Neural cell (in vitro differentiated cells): Measurements from ENCODE around the gene SLC16A12. TPM values are rescaled to one million over a fixed set of nuclear protein-coding genes. Genes with fewer than 3 reads are reported as not detected.
"Not testable (repeated sequence)": the region's sequence is repeated elsewhere in the genome, so short reads cannot be mapped to it uniquely, and the experiment has no call there.

Experiments
- H2AFZ ChIP-seq: fragments of 200-600, 300-800 bp; sonication (generic), shearing (Covaris generic); 2 replicates; pipeline ENCODE4 v1.6.0; 2014; ENCODE audit warnings: low read depth, mild to moderate bottlenecking, antibody characterized with exemption, low read length, moderate library complexity
- H3F3A ChIP-seq: fragments of 200-600 bp; shearing (Covaris generic); 2 replicates; pipeline ENCODE4 v1.6.1; 2016; ENCODE audit warnings: mild to moderate bottlenecking, moderate library complexity, mixed read lengths, antibody characterized with exemption, low read length; ENCODE audit not compliant: insufficient read depth, poor library complexity, severe bottlenecking
- H3K27ac ChIP-seq: fragments of 200-600, 300-800 bp; sonication (generic), shearing (Covaris generic); 2 replicates; pipeline ENCODE4 v1.5.1; 2014; ENCODE audit warnings: mild to moderate bottlenecking, low read length, moderate library complexity
- H3K27me3 ChIP-seq: fragments of 300-800, 200-600 bp; sonication (generic), shearing (Covaris generic); 2 replicates; pipeline ENCODE4 v1.6.0; 2014; ENCODE audit warnings: mild to moderate bottlenecking, low read depth, low read length, moderate library complexity; ENCODE audit not compliant: insufficient read depth
- H3K36me3 ChIP-seq: fragments of 300-800, 200-600 bp; sonication (generic), shearing (Covaris generic); 2 replicates; pipeline ENCODE4 v1.5.1; 2014; ENCODE audit warnings: mild to moderate bottlenecking, antibody characterized with exemption, low read length, moderate library complexity; ENCODE audit not compliant: insufficient read depth
- H3K4me2 ChIP-seq: fragments of 300-800, 200-600 bp; sonication (generic), shearing (Covaris generic); 2 replicates; pipeline ENCODE4 v1.6.0; 2014; ENCODE audit warnings: mild to moderate bottlenecking, low read length
- H3K4me3 ChIP-seq: fragments of 300-800, 200-600 bp; sonication (generic), shearing (Covaris generic); 2 replicates; pipeline ENCODE4 v1.5.1; 2014; ENCODE audit warnings: mild to moderate bottlenecking, low read length, moderate library complexity
- H3K79me2 ChIP-seq: fragments of 200-600 bp; shearing (Covaris generic); replicated peaks from 2 replicates; pipeline ENCODE4 v1.6.0; 2014; ENCODE audit warnings: mild to moderate bottlenecking, low read length, moderate library complexity; ENCODE audit not compliant: insufficient read depth
- H3K9ac ChIP-seq: fragments of 300-800, 200-600 bp; sonication (generic), shearing (Covaris generic); 2 replicates; pipeline ENCODE4 v1.6.1; 2016; ENCODE audit warnings: mild to moderate bottlenecking, low read length, mixed read lengths
- H3K9me2 ChIP-seq: fragments of 200-600 bp; shearing (Covaris generic); 2 replicates; pipeline ENCODE4 v1.6.1; 2016; ENCODE audit warnings: mild to moderate bottlenecking, low read length, mixed read lengths; ENCODE audit not compliant: insufficient read depth
- H3K9me3 ChIP-seq: fragments of 200-600, 300-800 bp; sonication (generic), shearing (Covaris generic); 2 replicates; pipeline ENCODE4 v1.6.1; 2016; ENCODE audit warnings: mild to moderate bottlenecking, mixed run types, low read length, moderate library complexity, mixed read lengths
- H4K20me1 ChIP-seq: fragments of 200-600 bp; shearing (Covaris generic); 2 replicates; pipeline ENCODE4 v1.6.1; 2016; ENCODE audit warnings: mild to moderate bottlenecking, mixed run types; ENCODE audit not compliant: insufficient read depth
- EP300 ChIP-seq: fragments of 450-650 bp; conservative IDR thresholded peaks from 2 replicates; pipeline ENCODE4 v1.6.1; 2014; ENCODE audit warnings: antibody characterized with exemption, mild to moderate bottlenecking, moderate library complexity; ENCODE audit not compliant: poor library complexity, severe bottlenecking
- EZH2 ChIP-seq: fragments of 200-600, 300-800 bp; shearing (Covaris generic), sonication (generic); IDR thresholded peaks from 2 replicates; pipeline ENCODE4 v1.6.1; 2014; ENCODE audit warnings: antibody characterized with exemption, low read length, borderline replicate concordance, mild to moderate bottlenecking; ENCODE audit not compliant: insufficient read depth, poor library complexity, severe bottlenecking
- MXI1 ChIP-seq: fragments of 450-650 bp; conservative IDR thresholded peaks from 2 replicates; pipeline ENCODE4 v1.6.1; 2014; ENCODE audit warnings: antibody characterized with exemption, mild to moderate bottlenecking; ENCODE audit not compliant: poor library complexity, severe bottlenecking
- POLR2AphosphoS5 ChIP-seq: IDR thresholded peaks from 2 replicates; pipeline ENCODE4 v1.6.1; 2012
- RAD21 ChIP-seq: fragments of 450-650 bp; conservative IDR thresholded peaks from 2 replicates; pipeline ENCODE4 v1.6.1; 2014; ENCODE audit warnings: antibody characterized with exemption, mild to moderate bottlenecking, moderate library complexity
- SMC3 ChIP-seq: fragments of 450-650 bp; conservative IDR thresholded peaks from 2 replicates; pipeline ENCODE4 v1.6.1; 2014; ENCODE audit warnings: antibody characterized with exemption, mild to moderate bottlenecking, moderate library complexity; ENCODE audit not compliant: poor library complexity
- TAF1 ChIP-seq: IDR thresholded peaks from 2 replicates; pipeline ENCODE4 v1.6.1; 2012; ENCODE audit warnings: low read depth
- polyA plus RNA-seq: library from polyadenylated mRNA; depleted of rRNA; stranded (reverse); fragments of >200 nt; gene quantifications from 2 replicates; pipeline ENCODE4 v1.2.3, GENCODE V29; 2014
- TF ChIP-seq, protein P1 (sequence below): fragments of 450-650 bp; IDR thresholded peaks from 2 replicates; pipeline ENCODE4 v1.5.1; 2014; ENCODE audit warnings: antibody characterized with exemption, mild to moderate bottlenecking, moderate library complexity; ENCODE audit not compliant: poor library complexity, severe bottlenecking
- TF ChIP-seq, protein P2 (sequence below): IDR thresholded peaks from 2 replicates; pipeline ENCODE4 v1.6.1; 2012; ENCODE audit warnings: borderline replicate concordance

The SLC16A12 gene
- polyA plus RNA-seq, 1 donor from 2014 or later: 0.04 TPM

DNA sequence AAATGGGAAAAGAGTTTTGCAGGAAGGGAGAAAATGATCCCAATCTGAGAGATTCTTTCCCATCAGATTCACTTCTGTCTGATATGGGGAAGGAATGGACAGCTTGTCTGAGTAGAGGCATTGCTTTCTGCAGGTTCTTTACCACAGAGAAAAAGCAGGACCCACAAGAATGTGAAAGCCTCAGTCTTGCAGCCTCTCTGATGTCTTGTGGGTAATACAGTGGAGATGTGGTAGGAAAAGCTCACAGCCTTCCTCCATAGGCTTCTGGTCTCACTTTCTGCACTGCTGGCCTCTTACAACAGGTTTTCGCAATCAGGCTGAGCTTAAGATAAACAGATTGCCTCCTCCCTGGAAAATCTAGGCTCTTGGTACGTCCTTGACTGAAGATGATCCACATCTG, 142.4 kb downstream of the SLC16A12 start:
- H3K36me3 ChIP-seq: no peaks in the 10 kb centered on the region
- no peaks in the 10 kb centered on the region for H4K20me1 ChIP-seq
- no peak overlapping the region for H3K4me2 ChIP-seq
- H3K9ac ChIP-seq: no peak overlapping the region
- H3K79me2 ChIP-seq: no peaks in the 10 kb centered on the region
- H3K9me2 ChIP-seq: no peaks in the 10 kb centered on the region
- H2AFZ ChIP-seq: no peak overlapping the region
- H3F3A ChIP-seq: no peaks in the 10 kb centered on the region
- no peak overlapping the region for H3K4me3 ChIP-seq
- no peaks in the 10 kb centered on the region for H3K9me3 ChIP-seq
- H3K27ac ChIP-seq: no peak overlapping the region
- no peak for TF ChIP-seq RAD21
- no peak for TF ChIP-seq EZH2
- TF ChIP-seq TAF1: no peak
- TF ChIP-seq EP300: no peak
- H3K27me3 ChIP-seq: no peaks in the 10 kb centered on the region

DNA sequence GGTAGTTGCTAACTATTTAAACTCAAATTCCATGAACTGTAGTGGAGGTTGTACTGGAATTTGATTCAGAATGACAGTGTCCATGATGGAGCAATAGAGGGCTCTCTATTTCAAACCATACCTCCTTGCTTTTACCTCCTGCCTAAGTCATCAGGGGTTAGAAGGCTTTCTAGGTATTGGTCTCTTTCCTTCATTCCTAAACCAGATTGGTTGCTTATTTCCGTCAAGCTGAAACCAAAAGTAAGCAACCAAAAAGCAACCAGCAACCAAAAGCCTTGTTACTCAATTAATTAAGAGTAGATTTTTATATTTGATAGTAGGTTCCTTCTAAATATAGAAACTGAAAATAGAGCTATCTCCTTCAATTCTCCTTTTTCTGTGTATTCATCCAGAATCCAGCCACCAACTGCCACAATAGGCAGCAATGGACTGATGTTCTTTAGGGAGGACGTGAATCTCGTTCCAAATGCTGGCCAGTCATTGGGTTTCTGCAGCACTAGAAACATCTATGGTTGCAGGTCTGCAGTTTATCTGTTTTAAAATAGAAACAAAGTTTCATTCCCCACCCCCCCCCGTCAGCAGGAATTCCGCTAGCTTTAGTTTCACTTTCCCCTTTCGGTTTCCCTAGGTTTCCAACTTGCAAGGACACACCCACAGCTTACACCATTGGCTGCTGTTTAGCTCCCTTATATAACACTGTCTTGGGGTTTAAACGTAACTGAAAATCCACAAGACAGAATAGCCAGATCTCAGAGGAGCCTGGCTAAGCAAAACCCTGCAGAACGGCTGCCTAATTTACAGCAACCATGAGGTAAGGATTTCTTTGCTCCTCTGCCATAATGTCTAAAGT, 143.3 kb downstream of the SLC16A12 start, which contains the start of gene IFIT1:
IFIT1 (plus strand) TSS at position 717 of the 850 bp plus-strand sequence; CDS start at position 807, 90 bp downstream.
- Histone ChIP-seq H3K9me2 (no peaks in the 10 kb centered on the region), H4K20me1 (no peaks in the 10 kb centered on the region), H3K9ac (no peak within 1 kb of the TSS), H3K9me3 (no peaks in the 10 kb centered on the region), H3K79me2 (no peaks in the 10 kb centered on the region), H3K36me3 (no peaks in the 10 kb centered on the region), H2AFZ (no peak within 1 kb of the TSS), H3K4me3 (no peak within 1 kb of the TSS), H3F3A (no peaks in the 10 kb centered on the region), H3K27ac (no peak within 1 kb of the TSS), H3K27me3 (no peaks in the 10 kb centered on the region), H3K4me2 (no peak within 1 kb of the TSS)
- TF ChIP-seq RAD21 (no peak), SMC3 (no peak), TAF1 (no peak), EP300 (no peak), POLR2AphosphoS5 (no peak), EZH2 (no peak), MXI1 (no peak)
- TF ChIP-seq, protein P1, sequence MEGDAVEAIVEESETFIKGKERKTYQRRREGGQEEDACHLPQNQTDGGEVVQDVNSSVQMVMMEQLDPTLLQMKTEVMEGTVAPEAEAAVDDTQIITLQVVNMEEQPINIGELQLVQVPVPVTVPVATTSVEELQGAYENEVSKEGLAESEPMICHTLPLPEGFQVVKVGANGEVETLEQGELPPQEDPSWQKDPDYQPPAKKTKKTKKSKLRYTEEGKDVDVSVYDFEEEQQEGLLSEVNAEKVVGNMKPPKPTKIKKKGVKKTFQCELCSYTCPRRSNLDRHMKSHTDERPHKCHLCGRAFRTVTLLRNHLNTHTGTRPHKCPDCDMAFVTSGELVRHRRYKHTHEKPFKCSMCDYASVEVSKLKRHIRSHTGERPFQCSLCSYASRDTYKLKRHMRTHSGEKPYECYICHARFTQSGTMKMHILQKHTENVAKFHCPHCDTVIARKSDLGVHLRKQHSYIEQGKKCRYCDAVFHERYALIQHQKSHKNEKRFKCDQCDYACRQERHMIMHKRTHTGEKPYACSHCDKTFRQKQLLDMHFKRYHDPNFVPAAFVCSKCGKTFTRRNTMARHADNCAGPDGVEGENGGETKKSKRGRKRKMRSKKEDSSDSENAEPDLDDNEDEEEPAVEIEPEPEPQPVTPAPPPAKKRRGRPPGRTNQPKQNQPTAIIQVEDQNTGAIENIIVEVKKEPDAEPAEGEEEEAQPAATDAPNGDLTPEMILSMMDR: no peak
- TF ChIP-seq, protein P2, sequence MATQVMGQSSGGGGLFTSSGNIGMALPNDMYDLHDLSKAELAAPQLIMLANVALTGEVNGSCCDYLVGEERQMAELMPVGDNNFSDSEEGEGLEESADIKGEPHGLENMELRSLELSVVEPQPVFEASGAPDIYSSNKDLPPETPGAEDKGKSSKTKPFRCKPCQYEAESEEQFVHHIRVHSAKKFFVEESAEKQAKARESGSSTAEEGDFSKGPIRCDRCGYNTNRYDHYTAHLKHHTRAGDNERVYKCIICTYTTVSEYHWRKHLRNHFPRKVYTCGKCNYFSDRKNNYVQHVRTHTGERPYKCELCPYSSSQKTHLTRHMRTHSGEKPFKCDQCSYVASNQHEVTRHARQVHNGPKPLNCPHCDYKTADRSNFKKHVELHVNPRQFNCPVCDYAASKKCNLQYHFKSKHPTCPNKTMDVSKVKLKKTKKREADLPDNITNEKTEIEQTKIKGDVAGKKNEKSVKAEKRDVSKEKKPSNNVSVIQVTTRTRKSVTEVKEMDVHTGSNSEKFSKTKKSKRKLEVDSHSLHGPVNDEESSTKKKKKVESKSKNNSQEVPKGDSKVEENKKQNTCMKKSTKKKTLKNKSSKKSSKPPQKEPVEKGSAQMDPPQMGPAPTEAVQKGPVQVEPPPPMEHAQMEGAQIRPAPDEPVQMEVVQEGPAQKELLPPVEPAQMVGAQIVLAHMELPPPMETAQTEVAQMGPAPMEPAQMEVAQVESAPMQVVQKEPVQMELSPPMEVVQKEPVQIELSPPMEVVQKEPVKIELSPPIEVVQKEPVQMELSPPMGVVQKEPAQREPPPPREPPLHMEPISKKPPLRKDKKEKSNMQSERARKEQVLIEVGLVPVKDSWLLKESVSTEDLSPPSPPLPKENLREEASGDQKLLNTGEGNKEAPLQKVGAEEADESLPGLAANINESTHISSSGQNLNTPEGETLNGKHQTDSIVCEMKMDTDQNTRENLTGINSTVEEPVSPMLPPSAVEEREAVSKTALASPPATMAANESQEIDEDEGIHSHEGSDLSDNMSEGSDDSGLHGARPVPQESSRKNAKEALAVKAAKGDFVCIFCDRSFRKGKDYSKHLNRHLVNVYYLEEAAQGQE: no peak

DNA sequence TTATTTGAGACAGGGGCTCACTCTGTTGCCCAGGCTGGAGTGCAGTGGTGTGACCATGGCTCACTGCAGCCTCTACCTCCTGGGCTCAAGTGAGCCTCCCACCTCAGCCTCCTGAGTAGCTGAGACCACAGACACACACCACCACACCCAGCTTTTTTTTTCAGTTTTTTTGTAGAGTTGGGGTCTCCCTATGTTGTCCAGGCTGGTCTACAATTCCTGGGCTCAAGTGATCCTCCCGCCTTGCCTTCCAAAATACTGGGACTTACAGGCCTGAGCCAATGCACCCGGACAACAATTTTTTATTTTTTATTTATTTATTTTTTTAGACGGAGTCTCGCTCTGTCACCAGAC, 144.2 kb downstream of the SLC16A12 start:
- H3K4me3 ChIP-seq, H3K27ac ChIP-seq, H3K79me2 ChIP-seq, H2AFZ ChIP-seq, H3K9me3 ChIP-seq, H3K27me3 ChIP-seq, H3K4me2 ChIP-seq, H3F3A ChIP-seq, H3K36me3 ChIP-seq, H3K9me2 ChIP-seq, H3K9ac ChIP-seq, H4K20me1 ChIP-seq: not testable (repeated sequence)
